CD4-positive, alpha-beta T cell treated with Interleukin-17A for 4 hours (primary cell): ENCODE results near the gene CDA.

Experiments used
- DNase-seq: peaks from one replicate; pipeline ENCODE4 v3.0.0-alpha.2; 2020; ENCODE audit warnings: mixed read lengths

CDA gene

GRCh38 chr1:20618550-20618949 lies 29.7 kb downstream of the CDA start:
- no peak for DNase-seq

DNA sequence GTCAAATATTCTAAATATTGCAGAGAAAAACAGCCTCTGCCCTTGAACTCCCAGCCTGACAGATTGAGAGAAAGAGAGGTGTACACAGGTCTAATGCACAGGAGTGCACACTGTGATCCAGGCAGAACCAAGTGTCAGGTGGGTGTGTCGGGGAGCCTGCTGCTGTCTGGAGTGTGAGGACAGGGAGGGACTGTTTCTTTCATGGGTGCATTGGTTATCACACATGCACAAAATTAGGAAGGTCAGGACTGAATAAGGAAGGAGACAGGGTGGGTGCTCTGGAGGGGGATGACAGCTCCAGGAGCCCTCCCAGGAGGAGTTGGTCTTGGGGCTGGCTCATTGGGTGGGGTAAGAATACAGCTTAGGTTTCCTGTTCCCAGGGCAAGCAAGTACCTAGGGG lies 31.1 kb downstream of the CDA start:
- DNase-seq: no peak

DNA sequence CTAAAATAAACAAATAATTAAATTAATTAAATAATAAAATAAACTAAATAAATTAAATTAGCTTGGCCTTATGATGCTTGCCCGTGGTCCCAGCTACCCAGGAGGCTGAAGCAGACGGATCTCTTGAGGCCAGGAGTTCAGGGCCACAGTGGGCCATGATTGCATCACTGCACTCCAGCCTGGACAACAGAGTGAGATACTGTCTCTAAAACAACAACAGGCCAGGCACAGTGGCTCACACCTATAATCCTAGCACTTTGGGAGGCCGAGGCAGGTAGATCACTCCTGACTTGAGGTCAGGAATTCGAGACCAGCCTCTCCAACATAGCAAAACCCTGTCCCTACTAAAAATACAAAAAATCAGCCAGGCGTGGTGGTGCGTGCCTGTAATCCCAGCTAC lies 32.1 kb downstream of the CDA start:
- DNase-seq: no peak

- no peak for DNase-seq
Measured at GRCh38 chr1:20624709-20625108, 35.8 kb downstream of the CDA start.

- no peak for DNase-seq
Measured at GRCh38 chr1:20625176-20626097, 36.5 kb downstream of the CDA start.

- no peak for DNase-seq
Measured at GRCh38 chr1:20626098-20626427, 37.2 kb downstream of the CDA start.

GRCh38 chr1:20626524-20626923 lies 37.6 kb downstream of the CDA start:
- no peak for DNase-seq

- DNase-seq: no peak
Measured at GRCh38 chr1:20630729-20631128, 41.8 kb downstream of the CDA start.

- DNase-seq: no peak
Measured at GRCh38 chr1:20632386-20632785, 43.5 kb downstream of the CDA start.

GRCh38 chr1:20633190-20634064 lies 44.5 kb downstream of the CDA start, which contains the start of gene PINK1:
Gene PINK1, plus strand, starts transcription at chr1:20633458. Its CDS starts 91 bp downstream, at chr1:20633549.
- peak; percentile 89 for DNase-seq

DNA sequence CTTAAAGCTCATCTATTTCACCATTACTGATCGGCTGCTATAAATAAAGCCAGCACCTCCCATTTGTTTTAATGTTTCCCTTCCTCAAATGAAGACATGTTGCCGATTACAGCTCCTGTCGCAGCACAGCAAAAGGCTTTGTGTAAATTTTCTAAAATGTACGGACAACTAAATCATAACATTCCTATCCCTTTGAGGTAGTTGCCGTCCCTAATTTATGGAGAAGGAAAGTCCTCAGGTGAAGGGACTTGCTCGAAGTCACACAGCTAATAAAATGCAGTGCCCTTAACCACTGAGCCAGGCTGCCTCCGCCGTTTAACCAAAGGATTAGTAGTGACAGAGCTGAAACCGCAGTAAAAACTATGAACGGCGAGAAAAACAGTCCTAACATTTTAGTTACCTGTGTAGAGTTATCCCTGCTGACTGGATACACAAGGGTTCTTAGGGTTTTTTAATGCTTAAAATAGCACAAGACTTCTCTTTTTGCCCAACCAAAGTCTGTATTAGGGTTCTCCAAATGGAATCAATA lies 45.2 kb downstream of the CDA start:
- peak; percentile 27 for DNase-seq

- DNase-seq: peak; percentile 46
Measured at GRCh38 chr1:20634594-20635084, 45.7 kb downstream of the CDA start.

DNA sequence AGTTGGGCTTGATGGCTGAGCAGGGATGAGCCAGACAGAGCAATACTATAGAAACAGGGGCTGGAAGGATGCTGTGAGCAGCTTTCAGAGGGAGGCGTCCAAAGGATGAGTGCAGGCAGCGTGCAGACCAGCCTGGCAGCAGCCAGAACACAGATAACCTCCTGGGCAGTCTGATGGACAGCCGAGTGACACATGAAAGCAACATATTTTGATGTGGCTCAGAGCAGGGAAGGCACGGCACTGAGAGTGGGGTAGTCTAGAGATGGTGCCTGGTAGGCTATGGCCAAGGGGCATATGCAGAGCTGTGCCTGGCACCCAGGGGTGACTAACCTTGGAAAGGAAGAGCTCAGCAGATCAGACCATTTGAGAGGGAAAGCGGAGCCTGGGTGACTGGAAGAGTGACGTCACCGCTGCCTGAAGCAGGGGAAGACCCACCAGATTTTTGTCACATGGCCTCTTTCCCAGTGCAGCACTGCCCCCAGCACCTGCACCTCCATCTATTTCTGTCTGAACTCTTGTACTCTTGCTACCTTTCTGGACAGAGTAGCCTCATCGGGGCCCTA lies 48.0 kb downstream of the CDA start:
- DNase-seq: no peak

DNA sequence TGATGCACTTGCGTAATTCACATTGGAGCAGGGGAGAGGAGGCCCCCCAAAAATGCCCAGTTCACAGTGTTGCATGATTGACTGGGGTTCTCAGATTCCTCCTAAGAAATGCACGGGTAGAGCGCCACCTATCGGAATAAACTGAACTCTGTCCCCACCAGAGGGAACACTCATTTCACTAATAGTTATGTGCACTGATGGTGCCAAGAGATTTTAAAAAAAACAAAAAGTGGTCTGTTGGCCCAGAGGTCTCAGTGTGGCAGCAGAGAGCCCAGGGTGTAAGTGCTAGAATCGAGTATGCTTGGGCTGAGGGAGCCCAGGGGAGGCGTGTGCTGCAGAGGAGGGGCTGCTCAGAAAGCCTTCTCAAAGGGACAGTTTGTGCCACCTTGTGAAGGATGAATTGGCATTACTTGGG lies 51.3 kb downstream of the CDA start:
- peak; percentile 67 for DNase-seq

- DNase-seq: no peak
Measured at GRCh38 chr1:20641975-20642374, 53.1 kb downstream of the CDA start.

- no peak for DNase-seq
Measured at GRCh38 chr1:20643080-20643479, 54.2 kb downstream of the CDA start.

DNA sequence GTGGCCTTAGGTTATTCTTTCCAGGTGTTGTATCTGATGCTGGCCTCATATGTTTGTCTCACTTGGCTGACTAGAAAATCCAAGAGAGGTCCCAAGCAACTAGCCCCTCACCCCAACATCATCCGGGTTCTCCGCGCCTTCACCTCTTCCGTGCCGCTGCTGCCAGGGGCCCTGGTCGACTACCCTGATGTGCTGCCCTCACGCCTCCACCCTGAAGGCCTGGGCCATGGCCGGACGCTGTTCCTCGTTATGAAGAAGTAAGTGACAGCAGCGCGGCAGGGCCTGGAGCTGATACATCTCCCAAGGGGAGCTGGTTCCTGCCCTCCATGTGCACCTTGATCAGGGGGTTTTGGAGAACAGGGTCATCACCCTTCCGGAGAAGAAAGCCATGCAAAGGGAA lies 55.5 kb downstream of the CDA start:
- no peak for DNase-seq

DNA sequence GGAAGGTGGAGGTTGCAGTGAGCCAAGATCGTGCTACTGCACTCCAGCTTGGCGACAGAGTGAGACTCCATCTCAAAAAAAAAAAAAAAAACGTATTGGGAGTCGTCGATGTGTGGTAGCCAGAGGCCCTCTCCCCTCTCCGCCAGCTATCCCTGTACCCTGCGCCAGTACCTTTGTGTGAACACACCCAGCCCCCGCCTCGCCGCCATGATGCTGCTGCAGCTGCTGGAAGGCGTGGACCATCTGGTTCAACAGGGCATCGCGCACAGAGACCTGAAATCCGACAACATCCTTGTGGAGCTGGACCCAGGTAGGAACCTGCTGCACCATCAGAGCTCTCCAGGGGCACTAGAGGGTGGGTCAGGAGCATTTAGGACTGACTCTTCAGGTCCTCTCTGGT lies 56.5 kb downstream of the CDA start:
- DNase-seq: no peak

- DNase-seq: no peak
Measured at GRCh38 chr1:20648438-20648837, 59.5 kb downstream of the CDA start.

DNA sequence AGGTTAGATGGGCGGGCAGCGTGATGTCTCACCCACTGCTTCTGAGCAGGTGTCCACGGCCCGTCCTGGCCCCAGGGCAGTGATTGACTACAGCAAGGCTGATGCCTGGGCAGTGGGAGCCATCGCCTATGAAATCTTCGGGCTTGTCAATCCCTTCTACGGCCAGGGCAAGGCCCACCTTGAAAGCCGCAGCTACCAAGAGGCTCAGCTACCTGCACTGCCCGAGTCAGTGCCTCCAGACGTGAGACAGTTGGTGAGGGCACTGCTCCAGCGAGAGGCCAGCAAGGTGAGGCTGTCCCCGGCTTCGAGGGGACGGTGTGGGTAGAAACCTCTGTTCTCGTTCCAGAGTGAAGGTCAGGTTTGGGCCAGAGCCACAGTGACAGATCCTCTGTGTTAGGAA lies 60.0 kb downstream of the CDA start:
- DNase-seq: no peak

GRCh38 chr1:20652300-20652699 lies 63.4 kb downstream of the CDA start:
- DNase-seq: no peak

- no peak for DNase-seq
Measured at GRCh38 chr1:20654104-20654690, 65.3 kb downstream of the CDA start.

DNA sequence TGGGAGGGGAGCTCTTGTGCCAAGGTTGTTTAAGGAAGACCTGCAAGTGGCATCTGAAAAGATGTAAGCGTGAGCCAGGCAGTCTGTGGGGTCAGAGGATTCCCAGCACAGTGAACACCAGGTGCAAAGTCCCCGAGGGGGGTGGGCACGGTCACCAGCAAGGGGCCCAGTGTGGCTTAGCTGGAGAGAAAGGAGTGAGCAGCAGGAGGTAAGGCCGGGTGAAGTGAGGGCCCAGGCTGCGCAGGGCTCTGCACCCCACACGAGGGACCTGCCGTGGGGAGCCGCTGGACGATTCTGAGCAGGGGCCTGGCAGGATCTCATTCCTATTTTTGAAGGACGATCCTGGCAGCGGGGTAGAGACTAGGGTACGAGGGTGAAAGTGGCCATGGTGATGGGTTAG lies 68.1 kb downstream of the CDA start:
- no peak for DNase-seq
